ENCODE results near the gene NEUROG1.

DNA sequence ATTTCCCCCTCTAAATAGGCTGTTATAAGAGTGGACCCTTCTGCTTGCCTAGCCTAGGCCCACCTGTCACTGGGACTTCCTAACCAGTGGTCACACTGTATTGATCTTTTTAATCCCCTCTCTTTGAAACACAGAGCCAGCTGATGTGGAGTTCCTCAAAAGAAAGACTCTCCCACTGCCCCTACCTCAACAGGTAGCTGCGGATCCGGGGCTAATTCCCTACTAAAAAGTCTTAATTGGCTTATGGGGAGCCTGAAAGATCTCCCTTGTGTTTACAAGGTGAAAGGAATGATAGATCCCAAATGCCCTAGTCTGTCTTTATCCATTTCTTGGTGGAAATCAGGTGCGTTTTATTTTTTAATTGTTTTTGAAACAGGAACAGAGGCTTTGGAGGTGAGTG lies 2.0 kb downstream of the NEUROG1 start:
- TF ChIP-seq, protein P1, sequence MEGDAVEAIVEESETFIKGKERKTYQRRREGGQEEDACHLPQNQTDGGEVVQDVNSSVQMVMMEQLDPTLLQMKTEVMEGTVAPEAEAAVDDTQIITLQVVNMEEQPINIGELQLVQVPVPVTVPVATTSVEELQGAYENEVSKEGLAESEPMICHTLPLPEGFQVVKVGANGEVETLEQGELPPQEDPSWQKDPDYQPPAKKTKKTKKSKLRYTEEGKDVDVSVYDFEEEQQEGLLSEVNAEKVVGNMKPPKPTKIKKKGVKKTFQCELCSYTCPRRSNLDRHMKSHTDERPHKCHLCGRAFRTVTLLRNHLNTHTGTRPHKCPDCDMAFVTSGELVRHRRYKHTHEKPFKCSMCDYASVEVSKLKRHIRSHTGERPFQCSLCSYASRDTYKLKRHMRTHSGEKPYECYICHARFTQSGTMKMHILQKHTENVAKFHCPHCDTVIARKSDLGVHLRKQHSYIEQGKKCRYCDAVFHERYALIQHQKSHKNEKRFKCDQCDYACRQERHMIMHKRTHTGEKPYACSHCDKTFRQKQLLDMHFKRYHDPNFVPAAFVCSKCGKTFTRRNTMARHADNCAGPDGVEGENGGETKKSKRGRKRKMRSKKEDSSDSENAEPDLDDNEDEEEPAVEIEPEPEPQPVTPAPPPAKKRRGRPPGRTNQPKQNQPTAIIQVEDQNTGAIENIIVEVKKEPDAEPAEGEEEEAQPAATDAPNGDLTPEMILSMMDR (IDR thresholded peaks at IDR 0.05 in 4 of 5, conservative IDR thresholded peaks at IDR 0.05 in 1 of 5): no peak
- no peak for TF ChIP-seq POLR2A (IDR thresholded peaks at IDR 0.05)

All from gastrocnemius medialis (tissue), 4 donors.